HEK293T (cell line): Measurements from ENCODE around the gene ERBB4.

ENCODE experiments used
- BHLHE40 ChIP-seq: fragments of 450-650 bp; IDR thresholded peaks from 2 replicates; pipeline ENCODE4 v1.6.1; 2016; ENCODE audit warnings: mild to moderate bottlenecking, moderate library complexity, borderline replicate concordance
- CTBP1 ChIP-seq: fragments of 450-650 bp; IDR thresholded peaks from 2 replicates; pipeline ENCODE4 v1.6.1; 2016; ENCODE audit warnings: borderline replicate concordance
- FOXA1 ChIP-seq: fragments of 450-650 bp; IDR thresholded peaks from 2 replicates; pipeline ENCODE4 v1.6.1; 2016; ENCODE audit warnings: mild to moderate bottlenecking
- FOXK2 ChIP-seq: fragments of 450-650 bp; IDR thresholded peaks from 2 replicates; pipeline ENCODE4 v1.6.1; 2016; ENCODE audit warnings: mild to moderate bottlenecking
- HDGF ChIP-seq: fragments of 450-650 bp; IDR thresholded peaks from 2 replicates; pipeline ENCODE4 v1.6.1; 2017; ENCODE audit warnings: antibody characterized with exemption, borderline replicate concordance
- LEF1 ChIP-seq: fragments of 450-650 bp; IDR thresholded peaks from 2 replicates; pipeline ENCODE4 v1.6.1; 2017; ENCODE audit warnings: mild to moderate bottlenecking, borderline replicate concordance
- NFRKB ChIP-seq: fragments of 450-650 bp; IDR thresholded peaks from 2 replicates; pipeline ENCODE4 v1.6.1; 2016; ENCODE audit warnings: mild to moderate bottlenecking, moderate library complexity
- PKNOX1 ChIP-seq: fragments of 450-650 bp; IDR thresholded peaks from 2 replicates; pipeline ENCODE4 v1.6.1; 2016
- SP1 ChIP-seq: fragments of 450-650 bp; IDR thresholded peaks from 2 replicates; pipeline ENCODE4 v1.6.1; 2017
- SUZ12 ChIP-seq: fragments of 450-650 bp; IDR thresholded peaks from 2 replicates; pipeline ENCODE4 v1.6.1; 2016; ENCODE audit warnings: mild to moderate bottlenecking
- TARDBP ChIP-seq: fragments of 450-650 bp; IDR thresholded peaks from 2 replicates; pipeline ENCODE4 v1.6.1; 2016
- ZNF384 ChIP-seq: fragments of 450-650 bp; IDR thresholded peaks from 2 replicates; pipeline ENCODE4 v1.6.1; 2016

GRCh38 chr2:211364911-211365310 lies 1173.7 kb downstream of the ERBB4 start:
- no peak for TF ChIP-seq LEF1
- no peak for TF ChIP-seq CTBP1
- no peak for TF ChIP-seq HDGF
- no peak for TF ChIP-seq NFRKB
- no peak for TF ChIP-seq BHLHE40
- no peak for TF ChIP-seq PKNOX1
- TF ChIP-seq SP1 = no peak
- TF ChIP-seq SUZ12 = no peak
- TF ChIP-seq FOXK2 = no peak
- TF ChIP-seq TARDBP = no peak
- TF ChIP-seq FOXA1 = no peak
- no peak for TF ChIP-seq ZNF384
